Ovary (tissue), 9 donors: ENCODE data around the gene NFE2L1. TPM values are rescaled to one million over a fixed set of nuclear protein-coding genes. Genes with fewer than 3 reads are reported as not detected.
"Not testable (repeated sequence)": the region's sequence is repeated elsewhere in the genome, so short reads cannot be mapped to it uniquely, and the experiment has no call there.

Source experiments
- DNase-seq, 5 donors: peaks; one replicate each; pipeline ENCODE4 v3.0.0-alpha.2; 2019 to 2020
- H3K27ac ChIP-seq, 2 donors: fragments of 200-600 bp; one replicate each; pipeline versions ENCODE4 v1.5.1 to v1.8.0; 2019 to 2022
- H3K27me3 ChIP-seq: fragments of 200-600 bp; one replicate; pipeline ENCODE4 v1.8.0; 2022
- H3K36me3 ChIP-seq: fragments of 200-600 bp; sonication (generic); one replicate; pipeline ENCODE4 v1.5.1; 2019
- H3K4me1 ChIP-seq: one replicate; pipeline ENCODE4 v1.8.1; 2013; ENCODE audit warnings: mild to moderate bottlenecking, moderate library complexity; ENCODE audit not compliant: insufficient read depth
- H3K4me3 ChIP-seq: fragments of 200-600 bp; sonication (generic); one replicate; pipeline ENCODE4 v1.5.1; 2017
- H3K9me3 ChIP-seq, 2 donors: fragments of 200-600 bp in 1 of 2; sonication (generic) in 1 of 2; one replicate each; pipeline versions ENCODE4 v1.5.1 to v1.8.1; 2013 to 2019; ENCODE audit warnings: mild to moderate bottlenecking in 1 of 2, moderate library complexity in 1 of 2
- EP300 ChIP-seq: sonication (generic); formaldehyde crosslinking; IDR thresholded peaks from one replicate; pipeline ENCODE4 v1.6.1; 2017; ENCODE audit warnings: antibody characterized with exemption
- POLR2A ChIP-seq: fragments of 450-650 bp; IDR thresholded peaks from one replicate; pipeline ENCODE4 v1.6.1; 2017; ENCODE audit warnings: antibody characterized with exemption, mild to moderate bottlenecking, moderate library complexity
- WGBS, 3 donors: extraction: QIAGEN DNeasy Blood & Tissue Kit in 1 of 3; methylation state at CpG; one replicate each; pipeline versions ENCODE4 v1.1.5 to v1.1.7; 2013 to 2017; 5-methylcytosine and 5-hydroxymethylcytosine counted together
- intact Hi-C, 4 donors: fragments of 100-400 bp; cut with DNase I; formaldehyde crosslinking; loops; one replicate each; pipeline versions ENCODE4 v1.11.0 to v1.15.1; 2022 to 2023
- polyA plus RNA-seq, 2 donors: library from polyadenylated mRNA; stranded (reverse); fragments of 200-250 nt in 1 of 2; fragments of 350-450 nt in 1 of 2; fragmentation: Illumina TruSeq in 1 of 2; extraction: RNeasy Lipid Tissue Mini Kit (QIAGEN cat#74804) in 1 of 2; gene quantifications; one replicate each; pipeline ENCODE4 v1.2.3, GENCODE V29; 2013 to 2014
- total RNA-seq, 7 donors: library from RNA; depleted of rRNA in 2 of 7; stranded (reverse); fragments of >200 nt in 2 of 7; fragmentation: NEBNext Ultra II Directional in 3 of 7; extraction: Animal tissue kit (Norgen Biotek cat#: 25700) in 3 of 7; gene quantifications; one replicate each; pipeline versions ENCODE4 v1.1.0 to v1.2.4, GENCODE V29; 2016 to 2023
- TF ChIP-seq, protein P1 (sequence below), 3 donors: fragments of 450-650 bp in 2 of 3; fragments of 200-600 bp in 1 of 3; IDR thresholded peaks; one replicate each; pipeline versions ENCODE4 v1.5.1 to v1.8.0; 2016 to 2022; ENCODE audit warnings: antibody characterized with exemption in 3 of 3, mild to moderate bottlenecking in 1 of 3
- donor health status: DM: no; HTN: no; CAD: no; lungs with moderate emphysema.
- donor health status: DM: no; HTN: no; CAD: no.
- donor health status: Bipolar disorder and iron deficiency.
- donor health status: DM: yes; HTN: yes; CAD: no.
- donor health status: DM: no; HTN: no; CAD: no.
- donor health status: DM: yes; HTN: yes; CAD: no.

NFE2L1 gene
- total and polyA plus RNA-seq, 9 donors, result 80.0 to 577 (median 165) TPM

DNA sequence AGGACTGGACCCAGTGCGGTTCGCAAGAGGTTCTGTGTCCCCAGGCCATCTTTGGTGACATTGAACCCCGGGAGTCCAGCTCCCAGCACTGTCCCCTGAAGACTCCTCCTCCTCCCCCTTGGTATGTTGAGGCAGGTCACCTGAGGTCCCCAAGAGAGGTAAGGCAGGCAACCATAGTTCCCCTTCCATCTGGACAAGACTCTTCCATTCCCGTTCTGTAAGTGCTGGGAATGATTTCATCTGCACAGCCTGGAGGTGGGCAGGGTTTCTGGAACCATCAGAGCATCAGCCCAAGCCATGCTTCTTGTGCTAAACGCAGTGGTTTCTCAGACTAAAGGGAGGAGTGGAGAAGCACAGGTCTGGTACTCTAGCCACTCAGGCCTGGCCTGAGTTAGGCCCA, 35.5 kb upstream of the NFE2L1 start:
- no peaks in the 10 kb centered on the region for H3K9me3 ChIP-seq
- no peaks in the 10 kb centered on the region for H3K27me3 ChIP-seq
- no peaks in the 10 kb centered on the region for H3K36me3 ChIP-seq
- no peak for TF ChIP-seq POLR2A
- TF ChIP-seq, protein P1, sequence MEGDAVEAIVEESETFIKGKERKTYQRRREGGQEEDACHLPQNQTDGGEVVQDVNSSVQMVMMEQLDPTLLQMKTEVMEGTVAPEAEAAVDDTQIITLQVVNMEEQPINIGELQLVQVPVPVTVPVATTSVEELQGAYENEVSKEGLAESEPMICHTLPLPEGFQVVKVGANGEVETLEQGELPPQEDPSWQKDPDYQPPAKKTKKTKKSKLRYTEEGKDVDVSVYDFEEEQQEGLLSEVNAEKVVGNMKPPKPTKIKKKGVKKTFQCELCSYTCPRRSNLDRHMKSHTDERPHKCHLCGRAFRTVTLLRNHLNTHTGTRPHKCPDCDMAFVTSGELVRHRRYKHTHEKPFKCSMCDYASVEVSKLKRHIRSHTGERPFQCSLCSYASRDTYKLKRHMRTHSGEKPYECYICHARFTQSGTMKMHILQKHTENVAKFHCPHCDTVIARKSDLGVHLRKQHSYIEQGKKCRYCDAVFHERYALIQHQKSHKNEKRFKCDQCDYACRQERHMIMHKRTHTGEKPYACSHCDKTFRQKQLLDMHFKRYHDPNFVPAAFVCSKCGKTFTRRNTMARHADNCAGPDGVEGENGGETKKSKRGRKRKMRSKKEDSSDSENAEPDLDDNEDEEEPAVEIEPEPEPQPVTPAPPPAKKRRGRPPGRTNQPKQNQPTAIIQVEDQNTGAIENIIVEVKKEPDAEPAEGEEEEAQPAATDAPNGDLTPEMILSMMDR (IDR thresholded peaks at IDR 0.05), result no peak
- no peak for TF ChIP-seq EP300
- DNase-seq, result no peak
- no peak overlapping the region for H3K4me3 ChIP-seq
- no peak overlapping the region for H3K27ac ChIP-seq
- WGBS, 3 donors, result 26 to 41% (median 28%) methylated on average over 4 to 5 of the region's 5 CpGs
- H3K4me1 ChIP-seq, result no peaks in the 10 kb centered on the region
- intact Hi-C loops, result loop anchor here in 1 of 4 donors (10.0 kb wide), 1 partner anchor 48 kb away; no protein-coding TSS in a partner anchor

DNA sequence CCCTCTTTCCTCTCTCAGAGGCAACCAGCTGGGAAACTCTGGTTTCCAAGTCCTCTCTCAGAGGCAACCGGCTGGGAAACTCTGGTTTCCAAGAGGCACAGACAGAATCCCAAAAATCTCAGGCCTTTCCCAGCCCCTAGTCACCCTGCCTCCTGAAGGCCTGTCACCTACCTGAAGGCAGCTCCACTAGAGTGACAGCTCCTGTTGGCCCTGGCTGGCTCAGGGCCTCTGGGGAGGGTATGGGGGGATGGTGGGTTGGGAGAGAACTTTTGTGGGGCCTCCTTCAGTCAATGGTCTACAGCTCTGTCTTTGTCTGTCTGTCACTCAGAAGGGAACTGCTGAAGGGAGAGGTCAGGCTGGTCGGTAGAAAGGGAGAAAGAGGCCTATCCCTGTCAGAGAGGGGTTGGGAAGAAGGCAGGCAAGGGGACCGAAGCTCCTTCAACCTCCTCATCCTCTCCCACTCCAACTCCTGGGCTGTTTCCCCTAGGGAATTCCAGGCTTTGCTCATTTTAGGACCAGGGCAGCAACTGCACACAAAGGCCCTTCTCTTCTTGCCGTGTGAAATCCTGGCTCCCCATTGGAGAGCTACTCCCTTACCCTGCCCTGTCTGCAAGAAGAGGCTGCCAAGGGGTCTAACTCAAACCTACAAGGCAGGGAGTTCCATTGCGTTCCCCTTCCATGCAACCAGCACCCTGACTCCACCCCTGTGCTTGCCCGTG, 34.1 kb upstream of the NFE2L1 start:
- no peak overlapping the region for H3K4me3 ChIP-seq
- no peaks in the 10 kb centered on the region for H3K4me1 ChIP-seq
- H3K9me3 ChIP-seq, result no peaks in the 10 kb centered on the region
- TF ChIP-seq EP300, result no peak
- no peak for TF ChIP-seq POLR2A
- TF ChIP-seq, protein P1 (IDR thresholded peaks at IDR 0.05), result no peak
- DNase-seq, result no peak
- no peaks in the 10 kb centered on the region for H3K36me3 ChIP-seq
- H3K27me3 ChIP-seq, result no peaks in the 10 kb centered on the region
- no peak overlapping the region for H3K27ac ChIP-seq
- intact Hi-C loops, result loop anchor here in 1 of 4 donors (10.0 kb wide), 1 partner anchor 49 kb away; no protein-coding TSS in a partner anchor
- 73 to 81% (median 79%) methylated on average over 6 of the region's 6 CpGs for WGBS, 3 donors

DNA sequence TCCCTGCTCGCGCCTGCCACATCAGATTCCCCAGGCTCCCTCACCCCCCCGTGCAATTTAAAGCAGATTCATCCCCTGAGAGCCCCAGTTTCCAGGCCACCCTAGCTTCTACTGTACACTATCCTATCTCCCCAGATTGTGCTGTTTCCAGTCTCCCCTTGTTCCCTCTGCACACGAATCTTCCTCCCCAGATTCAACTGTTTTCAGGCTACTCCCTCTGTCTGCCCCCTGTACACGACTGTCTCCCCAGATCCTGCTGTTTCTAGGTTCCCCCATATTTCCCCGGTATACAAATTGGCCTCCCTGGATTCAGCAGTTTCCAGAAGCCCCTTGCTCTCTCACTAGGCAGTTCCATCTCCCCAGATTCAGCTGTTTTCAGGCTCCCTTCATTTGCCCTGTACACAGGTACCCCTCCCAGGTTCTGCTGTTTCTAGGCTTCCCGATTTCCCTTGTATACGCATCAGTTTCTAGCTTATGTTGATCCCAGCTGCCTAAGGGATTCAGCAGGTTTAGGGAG, 33.5 kb upstream of the NFE2L1 start:
- DNase-seq, result no peak
- Histone ChIP-seq H3K4me3 (no peak overlapping the region), H3K27ac (no peak overlapping the region), H3K36me3 (no peaks in the 10 kb centered on the region), H3K4me1 (no peaks in the 10 kb centered on the region), H3K27me3 (no peaks in the 10 kb centered on the region), H3K9me3 (no peaks in the 10 kb centered on the region)
- intact Hi-C loops, result loop anchor here (5.0 to 10.0 kb wide), 4 partner anchors 37 to 172 kb away; partner anchors contain the start of gene SCRN2 (in 1 of the 4)
- TF ChIP-seq EP300 (no peak), POLR2A (no peak)
- TF ChIP-seq, protein P1 (IDR thresholded peaks at IDR 0.05), result no peak
- WGBS, 3 donors, result 58 to 70% (median 68%) methylated on average over 8 of the region's 8 CpGs

DNA sequence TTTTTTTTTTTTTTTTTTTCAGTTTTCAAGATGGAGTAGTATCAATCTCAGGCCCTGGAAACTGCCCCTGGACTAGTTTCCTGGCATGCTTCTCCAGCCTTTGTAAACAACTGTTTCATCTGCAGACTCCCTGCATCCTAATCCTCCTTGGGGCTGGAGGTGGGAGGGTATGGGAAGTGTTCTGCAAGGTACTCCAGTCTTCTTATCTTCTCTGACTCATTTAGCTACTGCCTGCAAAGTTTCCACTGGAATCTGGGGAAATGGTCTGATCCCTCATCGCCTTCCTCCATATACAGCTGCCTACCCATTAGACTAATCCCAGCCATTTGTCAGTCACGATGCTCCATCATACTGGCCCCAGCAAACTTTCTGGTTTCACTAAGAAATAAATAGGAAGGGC, 32.0 kb upstream of the NFE2L1 start:
- intact Hi-C loops, result loop anchor here (2.0 to 10.0 kb wide), 5 partner anchors 39 to 174 kb away; partner anchors contain the start of gene SCRN2 (in 1 of the 4)
- WGBS, 3 donors, result 41 to 53% (median 42%) methylated on average over 2 of the region's 2 CpGs

DNA sequence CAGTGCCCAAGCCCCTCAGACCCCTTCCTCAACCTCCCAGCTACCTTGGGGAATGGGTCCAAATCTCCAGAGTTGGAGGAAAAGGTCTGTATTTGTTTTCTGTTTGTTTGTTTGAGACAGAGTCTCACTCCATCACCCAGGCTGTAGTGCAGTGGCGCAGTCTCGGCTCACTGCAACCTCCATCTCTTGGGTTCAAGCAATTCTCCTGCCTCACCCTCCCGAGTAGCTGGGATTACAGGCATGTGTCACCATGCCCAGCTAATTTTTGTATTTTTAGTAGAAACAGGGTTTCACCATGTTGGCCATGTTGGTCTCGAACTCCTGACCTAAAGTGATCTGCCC, 30.4 kb upstream of the NFE2L1 start:
- H3K4me1 ChIP-seq, H3K36me3 ChIP-seq, H3K27me3 ChIP-seq, H3K4me3 ChIP-seq, H3K9me3 ChIP-seq, H3K27ac ChIP-seq, DNase-seq: not testable (repeated sequence)
- intact Hi-C loops, result loop anchor here (2.0 to 10.0 kb wide), 5 partner anchors 40 to 175 kb away; partner anchors contain the start of gene SCRN2 (in 1 of the 4)
- WGBS, 3 donors, result 88 to 96% (median 95%) methylated on average over 4 of the region's 4 CpGs

More for the DNA sequence above, 32.0 kb upstream of the NFE2L1 start:
- no peak overlapping the region for H3K4me3 ChIP-seq
- no peaks in the 10 kb centered on the region for H3K27me3 ChIP-seq
- no peaks in the 10 kb centered on the region for H3K9me3 ChIP-seq
- no peak for TF ChIP-seq EP300
- TF ChIP-seq, protein P1 (IDR thresholded peaks at IDR 0.05), result no peak
- no peak for TF ChIP-seq POLR2A
- no peaks in the 10 kb centered on the region for H3K4me1 ChIP-seq
- H3K36me3 ChIP-seq, result no peaks in the 10 kb centered on the region
- no peak for DNase-seq
- no peak overlapping the region for H3K27ac ChIP-seq
